LNCaP clone FGC (cell line): ENCODE measurements around the gene KRT9.

Experiments
- DNase-seq: peaks from one replicate; pipeline ENCODE4 v3.0.0-alpha.2; 2011; ENCODE audit warnings: low read depth
- H3K4me3 ChIP-seq: 2 replicates; pipeline ENCODE4 v1.5.1; 2011; ENCODE audit warnings: mild to moderate bottlenecking, low read depth, low read length, control low read depth
- TF ChIP-seq, protein P1 (sequence below): IDR thresholded peaks from 2 replicates; pipeline ENCODE4 v1.5.1; 2012; ENCODE audit warnings: mild to moderate bottlenecking; ENCODE audit not compliant: control insufficient read depth, insufficient read depth; ENCODE audit errors: extremely low read depth

KRT9 gene

DNA sequence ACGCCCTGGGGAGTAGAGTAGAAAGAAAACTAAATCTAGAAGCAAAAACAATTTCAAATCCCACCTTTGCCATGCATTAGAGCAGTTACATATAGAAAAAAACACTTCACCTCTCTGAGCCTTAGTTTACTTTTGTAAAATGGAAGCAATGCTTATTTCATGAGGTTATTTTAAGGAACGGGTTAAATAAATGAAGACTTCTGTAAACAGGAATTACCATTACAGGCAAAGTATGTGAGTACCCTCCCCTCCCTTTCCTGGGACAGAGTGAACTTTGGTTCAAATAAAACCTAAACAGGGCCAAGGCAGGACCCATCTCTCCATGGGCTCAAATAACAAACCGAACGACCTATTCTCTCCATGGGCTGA, 48.6 kb downstream of the KRT9 start:
- H3K4me3 ChIP-seq: no peak overlapping the region

DNA sequence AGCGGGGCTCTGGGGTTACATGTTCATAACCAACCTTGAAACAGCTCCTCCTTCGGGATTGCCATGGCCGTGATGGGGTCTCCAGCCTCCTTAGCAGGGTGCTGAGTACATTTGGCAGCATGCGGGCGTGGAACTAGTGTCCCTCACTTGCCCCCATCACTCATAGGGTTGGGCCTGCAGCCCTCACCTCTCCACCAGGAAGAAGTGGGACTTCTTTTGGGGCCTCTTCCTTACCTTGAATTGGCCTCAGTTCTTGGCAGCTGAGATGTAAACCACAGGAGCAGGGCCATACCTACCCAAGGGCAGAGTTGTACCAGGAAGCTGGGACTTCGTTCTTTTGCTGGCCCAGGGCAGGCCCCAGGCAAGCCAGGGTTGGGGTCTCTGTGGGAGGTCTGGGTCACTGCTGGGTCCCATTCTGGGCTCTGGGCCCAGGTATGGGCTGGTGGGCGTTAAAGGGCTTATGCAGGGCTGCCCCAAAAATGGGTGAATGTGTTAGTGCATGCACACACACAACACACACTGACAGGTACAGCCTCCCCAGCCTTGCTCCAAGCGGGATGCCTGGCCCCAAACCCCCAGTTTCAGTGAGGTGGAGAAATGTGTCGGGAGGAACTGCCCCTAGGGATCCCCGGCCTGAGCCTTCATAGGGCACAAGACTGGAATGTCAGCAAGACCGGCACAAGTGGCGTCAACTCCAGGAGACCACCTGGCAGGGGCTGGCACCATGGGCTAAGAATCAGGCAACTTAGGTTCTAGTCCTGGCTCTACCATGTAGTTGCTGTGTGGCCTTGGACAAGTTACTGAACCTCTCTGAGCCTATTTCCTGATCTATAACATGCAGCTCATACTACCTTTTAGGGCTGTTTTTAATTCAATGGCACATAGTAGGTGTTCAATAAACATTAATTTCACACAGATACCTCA, 49.3 kb downstream of the KRT9 start:
- TF ChIP-seq, protein P1, sequence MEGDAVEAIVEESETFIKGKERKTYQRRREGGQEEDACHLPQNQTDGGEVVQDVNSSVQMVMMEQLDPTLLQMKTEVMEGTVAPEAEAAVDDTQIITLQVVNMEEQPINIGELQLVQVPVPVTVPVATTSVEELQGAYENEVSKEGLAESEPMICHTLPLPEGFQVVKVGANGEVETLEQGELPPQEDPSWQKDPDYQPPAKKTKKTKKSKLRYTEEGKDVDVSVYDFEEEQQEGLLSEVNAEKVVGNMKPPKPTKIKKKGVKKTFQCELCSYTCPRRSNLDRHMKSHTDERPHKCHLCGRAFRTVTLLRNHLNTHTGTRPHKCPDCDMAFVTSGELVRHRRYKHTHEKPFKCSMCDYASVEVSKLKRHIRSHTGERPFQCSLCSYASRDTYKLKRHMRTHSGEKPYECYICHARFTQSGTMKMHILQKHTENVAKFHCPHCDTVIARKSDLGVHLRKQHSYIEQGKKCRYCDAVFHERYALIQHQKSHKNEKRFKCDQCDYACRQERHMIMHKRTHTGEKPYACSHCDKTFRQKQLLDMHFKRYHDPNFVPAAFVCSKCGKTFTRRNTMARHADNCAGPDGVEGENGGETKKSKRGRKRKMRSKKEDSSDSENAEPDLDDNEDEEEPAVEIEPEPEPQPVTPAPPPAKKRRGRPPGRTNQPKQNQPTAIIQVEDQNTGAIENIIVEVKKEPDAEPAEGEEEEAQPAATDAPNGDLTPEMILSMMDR: no peak
- DNase-seq: no peak
- H3K4me3 ChIP-seq: no peak overlapping the region

More for the DNA sequence above, 48.6 kb downstream of the KRT9 start:
- DNase-seq: no peak
- TF ChIP-seq, protein P1: no peak

DNA sequence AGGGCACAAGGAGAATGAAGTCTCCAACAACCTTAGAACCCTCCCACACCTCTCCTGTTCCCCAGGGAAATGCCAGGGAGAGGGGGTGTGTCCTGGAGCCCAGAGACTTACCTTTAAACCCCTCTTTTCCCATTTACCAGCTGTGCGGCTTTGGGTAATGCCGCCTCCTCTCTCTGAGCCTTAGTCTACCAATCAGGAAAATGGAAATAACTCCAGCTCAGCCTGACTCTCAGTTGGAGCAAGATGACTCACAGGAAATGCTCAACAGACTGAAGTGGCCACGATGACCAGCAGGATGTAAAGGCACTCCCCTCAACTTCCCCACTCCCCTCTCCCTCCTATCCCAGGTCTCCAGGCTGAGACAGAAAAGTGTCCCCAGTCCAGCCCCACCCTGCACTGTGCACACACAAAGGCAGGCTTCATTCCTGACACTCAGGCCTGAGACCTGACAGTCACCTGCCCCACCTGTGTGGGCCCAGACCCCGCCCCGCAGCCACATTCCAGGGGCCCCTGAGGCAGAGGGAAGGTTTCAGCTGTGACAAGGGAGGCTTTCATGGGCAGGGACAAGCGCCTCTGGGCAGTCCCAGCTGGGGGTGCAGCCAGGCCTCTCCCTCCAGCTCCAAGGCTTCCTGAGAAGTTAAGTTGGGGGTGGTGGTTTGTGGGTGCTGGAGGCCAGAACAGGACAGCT, 50.1 kb downstream of the KRT9 start:
- no peak overlapping the region for H3K4me3 ChIP-seq
- no peak for DNase-seq
- TF ChIP-seq, protein P1: no peak

DNA sequence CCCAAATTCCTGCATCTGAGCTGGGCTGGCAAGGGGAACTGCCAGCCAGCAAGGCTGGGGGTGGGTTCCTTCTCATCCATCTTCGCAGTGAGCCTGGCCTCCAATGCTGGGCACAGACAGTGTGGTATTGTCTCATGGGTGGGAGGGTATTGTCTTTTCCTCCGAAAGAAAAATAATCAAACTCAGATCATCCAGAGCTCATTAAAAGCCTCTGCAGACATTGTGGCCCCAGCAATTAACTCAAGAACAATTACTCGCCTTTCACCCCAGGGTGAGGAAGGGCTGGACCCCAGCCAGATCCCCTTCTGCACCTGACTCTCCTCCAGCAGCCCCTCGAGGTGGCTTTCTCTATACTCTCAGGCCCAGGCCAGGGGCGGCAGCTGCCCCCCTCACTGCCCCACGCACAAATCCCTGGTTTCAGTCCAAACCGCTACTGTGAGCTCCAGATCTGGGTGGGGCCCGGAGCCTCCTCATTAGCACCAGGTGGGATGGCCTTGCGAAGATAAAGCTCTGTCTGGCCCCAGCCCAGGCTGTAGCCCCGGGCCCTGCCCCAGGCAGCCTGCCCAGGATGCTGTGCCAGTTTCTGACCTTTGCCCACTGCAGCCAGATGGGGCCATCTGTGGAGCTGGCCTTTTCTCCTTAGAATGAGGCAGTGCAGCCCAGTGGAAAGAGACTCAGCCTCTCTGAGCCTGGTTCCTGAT, 50.9 kb downstream of the KRT9 start:
- H3K4me3 ChIP-seq: no peak overlapping the region
- DNase-seq: no peak

DNA sequence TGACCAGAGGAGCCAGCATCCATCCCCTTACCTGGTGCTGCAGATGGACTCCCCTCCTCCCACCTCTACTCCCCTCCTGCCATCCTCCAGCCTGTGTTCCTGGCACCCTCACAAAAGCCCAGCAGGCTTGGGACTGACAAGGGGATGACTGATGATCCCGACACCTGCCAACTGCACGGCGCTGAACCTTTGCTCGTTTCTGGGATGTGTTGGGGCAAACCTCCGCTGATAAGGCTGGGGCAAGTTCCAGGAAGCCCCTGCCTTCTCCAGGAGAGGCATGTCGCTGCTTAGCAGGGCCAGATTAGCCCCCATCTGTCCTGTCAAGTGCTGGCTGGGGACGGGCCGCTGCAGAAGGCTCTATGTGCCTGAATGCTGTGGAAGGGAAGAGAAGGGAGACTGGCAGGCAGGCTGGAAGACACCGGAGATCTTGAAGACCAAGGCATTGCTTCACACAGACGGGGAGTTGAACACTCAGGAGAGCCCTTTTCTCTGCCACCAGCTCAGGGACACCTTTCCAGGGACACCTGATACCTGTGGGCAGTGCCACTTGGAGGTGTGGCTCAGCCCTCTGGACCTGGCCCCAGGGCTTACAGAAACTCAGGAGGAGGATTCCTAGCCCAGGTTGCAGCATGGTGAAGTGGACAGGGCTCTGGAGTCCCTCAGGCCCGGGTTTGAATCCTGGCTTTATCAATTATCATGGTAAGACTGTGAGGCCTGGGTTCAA, 52.2 kb downstream of the KRT9 start:
- DNase-seq: no peak
- TF ChIP-seq, protein P1: no peak
- H3K4me3 ChIP-seq: no peak overlapping the region

More for the DNA sequence above, 50.9 kb downstream of the KRT9 start:
- TF ChIP-seq, protein P1: no peak

DNA sequence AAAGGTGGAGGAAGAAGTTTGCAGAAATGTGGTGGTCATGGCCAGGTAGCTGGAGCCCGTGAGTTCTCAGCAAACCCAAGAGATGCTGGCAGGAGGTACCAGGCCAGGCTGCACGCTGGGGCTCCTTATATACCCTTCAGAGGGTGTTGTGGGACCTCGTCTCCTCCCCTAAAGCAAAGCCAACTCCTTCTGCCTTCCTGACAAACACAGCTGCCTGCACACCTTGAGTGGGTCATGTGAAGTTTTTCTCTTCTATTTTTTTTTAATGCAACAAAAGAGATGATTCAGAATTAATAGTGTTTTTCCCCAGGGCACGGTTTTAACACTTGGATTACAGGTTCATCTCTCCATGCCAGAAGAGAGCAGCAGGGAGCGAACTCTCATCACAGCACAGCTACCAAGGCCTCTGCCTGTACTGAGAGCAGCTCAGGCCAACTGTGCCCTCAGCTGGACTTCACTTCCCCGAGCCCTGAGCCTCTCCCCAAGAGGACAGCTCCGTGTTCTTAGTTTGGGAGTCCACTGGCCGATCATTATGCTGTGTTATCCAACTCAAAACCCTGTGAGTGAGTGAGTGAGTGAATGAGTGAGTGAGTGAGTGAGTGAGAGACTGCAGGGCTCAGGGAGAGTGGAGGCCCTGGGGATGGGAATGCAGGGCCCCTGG, 52.9 kb downstream of the KRT9 start, which contains the start of gene KRT15:
Gene KRT15, minus strand, starts transcription at position 102 of the 661 bp plus-strand sequence. Its CDS starts 63 bp downstream, at position 39.
- no peak within 1 kb of the TSS for H3K4me3 ChIP-seq
- DNase-seq: no peak
- TF ChIP-seq, protein P1: no peak
